ENCODE data around the gene WDHD1.

DNA sequence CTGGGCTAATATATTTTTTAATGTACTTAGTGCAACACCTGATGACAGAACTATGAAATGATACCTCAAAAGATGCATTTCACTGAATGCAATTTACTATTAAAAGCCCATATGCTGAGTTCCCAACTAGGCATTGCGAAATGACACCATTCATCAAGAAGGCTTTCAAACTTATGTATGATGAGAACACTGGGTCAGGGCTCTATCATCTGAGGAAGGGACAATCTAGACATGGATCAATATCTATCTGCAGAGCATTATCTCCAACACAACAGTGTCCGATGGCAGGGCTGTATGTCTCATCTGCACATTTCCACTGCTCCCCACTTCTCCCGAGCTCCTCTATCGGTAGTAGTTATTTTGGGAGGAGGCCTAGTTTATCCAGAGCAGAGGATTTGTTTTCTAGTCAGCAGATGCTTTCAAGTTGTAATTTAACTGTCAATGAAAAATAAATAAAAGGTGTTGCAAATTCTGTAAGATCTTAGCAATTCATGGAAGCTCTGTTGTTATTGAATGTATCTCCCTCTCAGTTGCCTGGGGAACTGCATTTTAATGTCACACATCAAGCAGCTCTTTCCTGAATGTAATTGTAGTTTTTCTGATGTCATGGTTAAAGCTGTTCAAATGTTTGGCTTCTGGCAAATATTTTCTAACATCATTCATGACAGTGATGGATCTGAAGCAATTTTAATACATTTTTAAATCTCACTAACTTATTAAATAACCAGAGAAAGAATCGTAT lies 116.9 kb downstream of the WDHD1 start:
- TF ChIP-seq POLR2A (IDR thresholded peaks at IDR 0.05): no peak
- TF ChIP-seq, protein P1, sequence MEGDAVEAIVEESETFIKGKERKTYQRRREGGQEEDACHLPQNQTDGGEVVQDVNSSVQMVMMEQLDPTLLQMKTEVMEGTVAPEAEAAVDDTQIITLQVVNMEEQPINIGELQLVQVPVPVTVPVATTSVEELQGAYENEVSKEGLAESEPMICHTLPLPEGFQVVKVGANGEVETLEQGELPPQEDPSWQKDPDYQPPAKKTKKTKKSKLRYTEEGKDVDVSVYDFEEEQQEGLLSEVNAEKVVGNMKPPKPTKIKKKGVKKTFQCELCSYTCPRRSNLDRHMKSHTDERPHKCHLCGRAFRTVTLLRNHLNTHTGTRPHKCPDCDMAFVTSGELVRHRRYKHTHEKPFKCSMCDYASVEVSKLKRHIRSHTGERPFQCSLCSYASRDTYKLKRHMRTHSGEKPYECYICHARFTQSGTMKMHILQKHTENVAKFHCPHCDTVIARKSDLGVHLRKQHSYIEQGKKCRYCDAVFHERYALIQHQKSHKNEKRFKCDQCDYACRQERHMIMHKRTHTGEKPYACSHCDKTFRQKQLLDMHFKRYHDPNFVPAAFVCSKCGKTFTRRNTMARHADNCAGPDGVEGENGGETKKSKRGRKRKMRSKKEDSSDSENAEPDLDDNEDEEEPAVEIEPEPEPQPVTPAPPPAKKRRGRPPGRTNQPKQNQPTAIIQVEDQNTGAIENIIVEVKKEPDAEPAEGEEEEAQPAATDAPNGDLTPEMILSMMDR (IDR thresholded peaks at IDR 0.05): no peak

Measured in thyroid gland (tissue), 4 donors.